Tongue (tissue), 2 donors: ENCODE results near the gene RNF40. TPM values are rescaled to one million over a fixed set of nuclear protein-coding genes. Genes with fewer than 3 reads are reported as not detected.

Experiments
- DNase-seq: peaks from one replicate; pipeline ENCODE4 v3.0.0-alpha.2; 2015
- total RNA-seq: library from RNA; depleted of rRNA; stranded (reverse); fragments of >200 nt; gene quantifications from one replicate; pipeline ENCODE4 v1.2.3, GENCODE V29; 2014

RNF40 gene
- total RNA-seq, 1 donor from 2014 or later = 83.2 TPM

DNA sequence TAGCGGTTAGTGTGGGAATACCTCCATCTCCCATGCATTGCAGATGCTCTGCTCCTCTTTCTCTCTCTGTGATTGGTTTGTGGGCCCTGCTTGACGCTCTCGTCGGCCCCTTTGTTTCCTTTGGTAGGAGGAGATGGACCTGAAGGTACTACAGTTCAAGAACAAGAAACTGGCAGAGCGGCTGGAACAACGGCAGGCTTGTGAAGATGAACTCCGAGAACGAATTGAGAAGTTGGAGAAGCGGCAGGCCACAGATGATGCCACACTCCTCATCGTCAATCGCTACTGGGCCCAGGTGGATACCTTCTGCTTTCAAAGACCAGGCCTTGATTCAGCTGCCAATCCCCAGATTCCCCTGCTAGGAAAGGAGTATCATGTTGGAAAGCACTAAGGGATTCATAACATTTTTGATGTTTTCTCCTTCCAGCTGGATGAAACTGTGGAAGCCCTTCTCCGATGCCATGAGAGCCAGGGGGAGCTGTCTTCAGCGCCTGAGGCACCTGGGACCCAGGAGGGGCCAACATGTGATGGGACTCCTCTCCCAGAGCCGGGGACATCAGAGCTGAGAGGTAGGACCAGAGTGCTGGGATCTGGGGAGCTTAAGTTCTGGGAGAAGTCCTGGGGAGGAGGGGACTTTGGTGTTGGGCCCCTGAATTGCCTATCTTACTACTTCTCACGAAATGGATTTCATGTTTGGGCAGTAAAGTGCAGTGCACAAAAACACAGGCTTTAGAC lies 1.0 kb downstream of the RNF40 start:
- DNase-seq = no peak

DNA sequence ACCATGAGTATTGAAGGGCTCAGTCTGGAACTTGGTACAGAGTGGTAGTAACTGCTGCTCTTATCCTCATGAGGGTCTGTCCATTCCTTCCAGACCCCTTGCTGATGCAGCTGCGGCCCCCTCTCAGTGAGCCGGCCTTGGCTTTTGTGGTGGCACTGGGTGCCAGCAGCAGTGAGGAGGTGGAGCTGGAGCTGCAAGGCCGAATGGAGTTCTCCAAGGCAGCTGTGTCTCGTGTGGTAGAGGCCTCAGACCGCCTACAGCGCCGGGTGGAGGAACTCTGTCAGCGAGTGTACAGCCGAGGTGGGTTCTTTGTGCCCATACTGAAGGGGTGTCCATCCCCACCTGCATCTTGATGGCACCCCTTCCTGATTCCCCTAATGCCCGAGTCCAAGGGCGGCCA lies 2.0 kb downstream of the RNF40 start:
- DNase-seq = no peak

DNA sequence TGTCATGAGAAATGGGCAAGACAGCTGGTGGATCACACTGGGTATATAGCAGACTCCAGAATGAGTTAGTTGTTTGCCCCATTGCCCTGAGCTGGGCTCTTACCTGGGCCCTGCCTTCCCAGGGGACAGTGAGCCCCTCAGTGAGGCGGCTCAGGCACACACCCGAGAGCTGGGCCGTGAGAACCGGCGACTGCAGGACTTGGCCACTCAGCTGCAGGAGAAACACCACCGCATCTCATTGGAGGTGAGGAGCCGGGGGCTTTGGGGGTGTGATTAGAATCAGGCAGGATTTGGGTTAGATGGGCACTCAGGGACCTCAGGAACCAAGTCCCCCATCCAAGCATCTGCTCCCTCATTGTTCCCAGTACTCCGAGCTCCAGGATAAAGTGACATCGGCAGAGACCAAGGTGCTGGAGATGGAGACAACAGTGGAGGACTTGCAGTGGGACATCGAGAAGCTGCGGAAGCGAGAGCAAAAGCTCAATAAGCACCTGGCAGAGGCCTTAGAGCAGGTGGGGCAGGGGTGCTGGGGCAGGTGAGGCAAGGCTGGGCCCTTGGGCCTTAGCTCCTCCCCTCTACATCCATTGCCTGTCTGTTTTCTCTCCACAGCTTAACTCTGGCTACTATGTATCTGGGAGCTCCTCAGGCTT lies 2.8 kb downstream of the RNF40 start:
- DNase-seq = no peak

DNA sequence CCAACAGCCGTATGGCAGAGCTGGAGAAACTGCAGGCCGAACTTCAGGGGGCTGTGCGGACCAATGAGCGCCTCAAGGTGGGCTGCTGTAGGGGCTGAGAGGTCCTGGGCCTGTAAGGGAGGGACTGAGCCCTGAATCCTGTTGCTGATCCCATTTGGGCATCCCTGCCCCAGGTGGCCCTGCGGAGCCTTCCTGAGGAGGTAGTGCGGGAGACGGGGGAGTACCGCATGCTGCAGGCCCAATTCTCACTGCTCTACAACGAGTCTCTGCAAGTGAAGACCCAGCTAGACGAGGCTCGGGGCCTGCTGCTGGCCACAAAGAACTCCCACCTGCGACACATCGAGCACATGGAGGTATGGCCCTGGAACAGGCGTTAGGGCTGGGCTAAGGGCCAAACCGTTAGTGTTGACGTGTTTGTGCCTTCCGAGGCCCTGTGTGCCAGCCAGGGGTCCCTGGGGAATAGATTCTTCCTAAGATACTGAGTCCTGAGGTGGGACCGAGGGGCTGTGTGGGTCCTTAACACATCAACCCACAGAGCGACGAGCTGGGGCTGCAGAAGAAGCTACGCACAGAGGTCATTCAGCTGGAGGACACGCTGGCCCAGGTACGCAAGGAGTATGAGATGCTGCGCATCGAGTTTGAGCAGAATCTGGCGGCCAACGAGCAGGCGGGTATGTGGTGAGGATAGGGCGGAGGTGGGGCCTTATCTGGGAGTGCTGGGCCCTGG lies 4.2 kb downstream of the RNF40 start:
- no peak for DNase-seq

DNA sequence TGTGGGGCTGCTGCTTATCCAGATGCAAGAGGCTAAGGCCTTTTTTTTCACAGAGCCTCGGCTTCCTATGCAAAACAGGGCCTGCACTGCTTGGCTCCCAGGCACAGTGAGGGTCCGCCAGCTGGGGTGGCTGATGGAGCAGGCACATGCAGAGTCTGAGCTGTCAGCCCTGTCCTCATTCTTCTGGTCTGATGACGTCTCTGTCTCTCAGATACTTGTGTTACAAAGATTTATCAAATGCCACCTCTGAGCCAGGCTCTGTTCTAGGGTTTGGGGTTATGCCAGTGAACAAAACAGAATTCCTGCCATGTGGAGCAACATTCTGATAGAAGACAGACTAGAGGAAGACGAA lies 4.8 kb downstream of the RNF40 start:
- no peak for DNase-seq

DNA sequence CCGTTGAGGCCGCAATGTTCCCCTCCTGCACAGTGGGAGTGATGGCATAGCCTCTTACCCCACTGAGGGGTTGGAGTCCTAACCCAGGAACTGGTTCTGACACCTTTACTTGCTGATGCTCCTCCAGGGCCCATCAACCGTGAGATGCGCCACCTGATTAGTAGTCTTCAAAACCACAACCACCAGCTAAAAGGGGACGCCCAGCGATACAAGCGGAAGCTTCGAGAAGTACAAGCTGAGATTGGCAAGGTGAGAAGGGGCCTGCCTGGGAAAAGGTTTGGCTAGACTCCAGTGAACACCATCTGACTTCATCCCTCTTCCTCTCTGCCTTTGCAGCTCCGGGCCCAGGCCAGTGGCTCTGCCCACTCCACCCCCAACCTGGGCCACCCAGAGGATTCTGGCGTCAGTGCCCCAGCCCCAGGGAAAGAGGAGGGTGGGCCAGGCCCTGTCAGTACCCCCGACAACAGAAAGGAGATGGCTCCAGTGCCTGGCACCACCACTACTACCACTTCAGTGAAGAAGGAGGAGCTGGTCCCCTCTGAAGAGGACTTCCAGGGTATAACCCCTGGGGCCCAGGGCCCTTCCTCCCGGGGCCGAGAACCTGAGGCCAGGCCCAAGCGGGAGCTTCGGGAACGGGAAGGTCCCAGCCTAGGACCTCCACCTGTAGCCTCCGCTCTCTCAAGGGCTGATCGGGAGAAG lies 5.8 kb downstream of the RNF40 start:
- DNase-seq = no peak

DNA sequence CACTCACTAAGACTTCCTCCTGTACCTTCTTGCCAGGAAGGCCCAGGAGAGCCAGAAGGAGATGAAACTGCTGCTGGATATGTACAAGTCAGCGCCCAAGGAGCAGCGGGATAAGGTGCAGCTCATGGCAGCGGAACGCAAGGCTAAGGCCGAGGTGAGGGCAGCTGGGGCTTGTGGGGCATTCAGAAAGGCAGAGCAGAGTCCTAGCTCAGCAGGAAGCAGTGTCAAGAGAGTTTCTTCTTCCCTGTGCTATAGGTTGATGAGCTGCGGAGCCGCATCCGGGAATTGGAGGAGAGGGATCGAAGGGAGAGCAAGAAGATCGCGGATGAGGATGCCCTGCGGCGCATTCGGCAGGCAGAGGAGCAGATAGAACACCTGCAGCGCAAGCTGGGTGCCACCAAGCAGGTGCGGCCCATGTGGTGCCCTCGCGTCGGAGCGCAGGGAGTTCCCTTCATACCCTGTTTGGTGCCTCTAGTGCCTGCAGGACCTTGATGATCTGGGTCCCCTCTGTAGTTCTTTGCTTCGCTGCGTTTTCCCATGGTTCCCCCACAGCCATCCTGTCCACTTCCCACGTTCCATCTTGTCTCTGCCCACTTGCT lies 6.6 kb downstream of the RNF40 start:
- DNase-seq = no peak

DNA sequence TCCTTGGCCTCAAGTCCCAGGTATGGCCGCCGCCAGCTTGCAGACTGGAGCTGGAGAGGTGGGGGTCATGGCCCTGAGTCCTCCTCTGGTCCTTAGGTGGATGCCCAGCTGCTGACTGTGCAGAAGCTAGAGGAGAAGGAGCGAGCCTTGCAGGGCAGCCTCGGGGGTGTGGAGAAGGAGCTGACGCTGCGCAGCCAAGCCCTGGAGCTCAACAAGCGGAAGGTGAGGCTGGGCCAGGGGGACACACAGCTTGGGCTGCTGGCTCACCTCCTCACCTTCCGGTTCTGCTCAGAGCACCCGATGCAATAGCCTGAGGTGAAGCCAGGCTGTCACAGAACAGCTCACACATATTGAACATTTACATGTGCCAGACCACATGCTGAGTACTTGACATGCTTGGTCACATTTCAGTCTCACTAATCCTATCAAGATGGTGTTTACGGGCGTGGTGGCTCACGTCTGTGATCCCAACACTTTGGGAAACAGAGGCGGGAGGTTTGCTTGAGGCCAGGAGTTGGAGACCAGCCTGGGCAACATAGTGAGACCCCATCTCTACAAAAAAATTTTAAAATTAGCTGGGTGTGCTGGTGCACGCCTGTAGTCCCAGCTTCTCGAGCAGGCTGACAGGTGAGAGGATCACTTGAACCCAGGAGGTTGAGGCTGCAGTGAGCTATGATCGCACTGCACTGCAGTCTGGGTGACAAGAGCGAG lies 7.4 kb downstream of the RNF40 start:
- DNase-seq = no peak

DNA sequence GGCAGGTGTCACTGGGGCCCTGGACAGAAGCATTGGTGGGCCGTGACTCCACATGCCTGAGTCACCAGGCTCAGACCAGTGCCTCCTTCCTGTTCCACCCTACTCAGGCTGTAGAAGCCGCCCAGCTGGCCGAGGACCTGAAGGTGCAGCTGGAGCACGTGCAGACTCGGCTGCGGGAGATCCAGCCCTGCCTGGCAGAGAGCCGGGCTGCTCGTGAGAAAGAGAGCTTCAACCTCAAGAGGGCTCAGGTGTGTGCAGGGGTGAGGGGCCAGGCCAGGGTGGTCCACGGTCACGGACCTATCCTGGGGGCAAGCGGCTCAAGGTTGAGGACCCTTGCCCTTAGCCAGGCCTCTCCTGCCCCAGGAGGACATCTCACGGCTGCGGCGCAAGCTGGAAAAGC lies 9.6 kb downstream of the RNF40 start:
- no peak for DNase-seq

DNA sequence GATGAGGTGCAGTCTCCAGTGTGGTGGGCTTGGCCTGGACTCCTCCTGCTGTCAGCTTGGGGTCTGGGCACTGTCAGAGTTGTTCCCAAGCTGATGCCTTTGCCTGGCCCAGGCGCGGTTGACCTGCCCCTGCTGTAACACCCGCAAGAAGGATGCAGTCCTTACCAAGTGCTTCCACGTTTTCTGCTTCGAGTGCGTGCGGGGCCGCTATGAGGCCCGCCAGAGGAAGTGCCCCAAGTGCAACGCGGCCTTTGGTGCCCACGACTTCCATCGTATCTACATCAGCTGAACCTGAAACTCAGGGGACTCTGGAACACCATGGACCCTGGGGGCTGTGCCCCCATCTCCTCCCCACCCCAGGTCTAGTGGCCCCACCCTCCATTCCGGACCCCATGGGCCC lies 11.7 kb downstream of the RNF40 start:
- DNase-seq = no peak

DNA sequence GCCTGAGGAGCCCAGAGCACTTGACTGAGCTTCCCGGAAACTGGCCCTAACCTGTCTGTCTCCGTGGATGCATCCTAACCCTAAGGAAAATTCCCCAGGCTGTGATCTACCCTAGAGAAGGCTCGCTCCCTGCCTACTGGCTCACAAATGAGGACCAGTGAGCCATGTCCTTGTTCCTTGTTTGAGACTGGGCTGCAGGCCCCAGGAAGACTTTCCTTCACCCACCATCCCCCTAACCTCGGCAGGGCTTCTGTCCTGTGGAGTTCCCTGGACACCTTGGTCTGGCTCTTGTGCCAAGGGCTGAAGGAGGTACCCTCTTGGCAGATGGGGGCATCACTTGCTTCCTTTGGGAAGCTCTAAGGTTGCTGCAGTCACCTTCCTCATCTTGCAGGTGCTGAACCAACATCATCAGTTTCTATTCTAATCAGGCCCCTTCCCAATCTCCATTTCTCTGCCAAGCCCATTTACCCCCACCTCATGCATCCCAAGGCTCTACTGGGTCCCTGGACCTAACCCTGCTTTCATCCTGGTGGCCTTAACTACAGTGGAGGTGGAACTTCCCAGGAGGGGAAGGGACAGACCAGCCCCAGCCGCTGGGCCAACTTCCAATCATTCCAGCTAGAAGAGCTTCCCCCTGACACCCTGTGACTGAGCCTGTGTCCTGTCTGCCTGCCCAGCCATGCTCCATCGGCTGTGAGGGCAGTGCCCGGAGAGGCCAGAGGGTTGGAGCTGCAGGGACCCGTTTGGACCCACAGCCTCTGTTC lies 12.4 kb downstream of the RNF40 start:
- DNase-seq = no peak

DNA sequence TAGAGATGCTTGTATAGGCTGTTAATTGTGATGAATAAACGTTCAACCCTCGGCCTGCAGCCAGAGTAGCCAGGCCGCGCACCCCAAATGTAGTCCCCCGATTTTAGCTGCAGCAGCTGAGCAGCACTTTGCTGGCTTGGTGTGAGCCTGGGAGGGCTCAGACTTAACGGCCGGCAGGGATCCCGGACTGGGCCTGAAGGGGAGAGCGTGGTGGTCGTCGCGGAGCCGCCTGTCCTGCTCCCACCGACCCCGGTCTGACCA lies 12.9 kb downstream of the RNF40 start:
- DNase-seq = no peak

DNA sequence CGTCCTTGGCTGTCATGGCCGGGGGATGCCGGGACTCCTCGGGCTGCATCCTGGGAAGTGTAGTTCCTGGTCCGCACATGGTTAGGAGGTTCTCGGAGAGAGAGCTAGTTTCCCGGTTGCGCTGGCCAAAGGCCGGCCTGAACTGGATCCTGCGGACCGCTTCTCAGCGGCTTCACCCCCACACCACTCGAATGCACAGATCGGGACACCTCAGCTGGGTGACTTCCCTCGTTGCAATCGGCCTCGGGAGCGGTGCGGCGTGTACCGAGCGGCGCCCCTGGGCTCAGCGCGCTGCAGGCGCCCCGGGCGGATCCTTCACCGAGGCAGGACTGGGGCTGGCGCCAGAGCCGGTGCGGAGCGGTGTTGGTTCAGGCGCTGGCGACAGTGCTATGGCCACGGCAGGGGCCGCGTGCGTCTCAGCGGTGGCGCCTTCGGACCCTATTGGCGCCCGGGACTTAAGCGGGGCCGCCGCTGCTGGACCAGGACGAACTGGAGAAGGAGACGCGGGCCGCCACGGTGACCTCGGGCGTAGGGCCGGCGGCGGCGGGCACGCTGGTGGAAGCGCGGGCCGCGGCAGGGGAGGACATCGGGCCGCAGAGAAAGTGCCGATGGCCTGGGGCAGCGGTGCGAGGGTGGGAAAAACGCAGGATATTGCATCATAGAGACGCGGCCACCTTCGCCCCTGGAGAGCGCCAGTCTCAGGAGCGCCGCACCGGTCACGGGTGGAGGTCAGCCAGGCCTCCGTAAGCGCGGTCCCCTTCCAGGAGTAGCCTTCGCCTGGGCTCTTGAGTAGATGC lies 13.5 kb downstream of the RNF40 start:
- peak; percentile 93 for DNase-seq

DNA sequence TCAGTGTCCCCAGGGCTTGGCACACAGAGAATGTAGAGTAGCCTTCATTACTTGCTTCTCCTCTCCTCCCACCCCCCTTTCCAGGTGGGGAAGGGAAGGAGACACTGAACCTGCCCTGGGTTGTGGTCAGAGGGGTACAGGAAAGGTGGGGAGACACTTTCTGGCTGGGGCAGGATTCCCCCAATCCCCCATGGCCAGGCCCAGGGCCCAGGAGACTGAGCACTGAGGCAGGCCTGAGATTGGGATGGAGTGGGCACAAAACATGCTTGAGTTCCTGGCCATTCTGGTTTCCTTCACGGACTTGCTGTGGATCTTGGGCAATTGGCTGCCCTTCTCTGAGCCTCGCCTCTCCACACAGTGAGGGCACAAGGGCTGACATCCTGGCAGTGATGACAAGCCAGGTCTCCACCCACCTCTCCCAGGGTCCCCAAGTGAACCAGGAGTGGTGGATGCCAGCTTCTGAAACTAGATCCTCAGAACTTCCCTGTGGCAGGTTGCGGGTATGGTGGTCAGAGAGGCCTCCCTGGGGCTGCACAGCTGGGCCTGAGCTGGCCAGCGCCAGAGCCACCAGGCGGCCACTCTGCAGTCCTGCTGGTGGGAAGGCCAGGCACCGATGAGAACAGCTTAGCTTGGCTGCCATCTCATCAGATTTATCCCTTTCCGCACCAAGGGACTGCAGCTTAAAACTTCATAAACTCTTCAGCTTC lies 15.6 kb downstream of the RNF40 start:
- DNase-seq = no peak

DNA sequence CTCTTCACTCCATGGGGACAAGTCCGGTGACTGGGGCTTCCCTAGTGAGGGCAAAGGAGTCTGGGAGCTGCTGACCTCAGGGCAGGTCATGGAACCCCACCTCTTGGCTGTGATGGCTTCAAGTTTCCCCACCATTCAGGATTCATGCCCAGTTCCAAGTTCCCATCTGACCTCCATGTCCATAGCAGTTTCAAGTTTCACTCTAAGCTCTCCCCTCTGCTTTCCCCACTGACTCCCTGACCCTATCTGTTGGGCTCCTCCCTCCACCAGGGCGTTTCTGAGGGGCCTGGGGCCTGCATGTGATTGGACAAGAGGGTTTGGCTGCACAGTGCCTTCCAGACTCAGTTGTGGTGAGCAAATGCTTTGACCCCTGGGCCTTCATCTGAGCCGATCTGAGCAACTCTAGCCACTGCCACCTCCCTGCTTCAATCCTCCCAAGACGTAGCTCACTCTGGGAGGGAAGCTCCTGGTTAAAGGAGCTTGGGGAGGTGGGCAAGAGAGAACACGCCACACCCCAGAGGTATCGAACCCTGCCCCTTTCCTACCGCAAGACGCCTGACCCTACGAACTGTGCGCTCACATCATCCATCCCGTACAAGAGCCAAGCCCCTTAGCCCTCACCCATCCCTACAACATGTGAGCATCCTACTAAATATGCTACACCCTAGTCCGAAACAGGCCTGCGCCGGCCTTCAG lies 16.6 kb downstream of the RNF40 start:
- DNase-seq = no peak

DNA sequence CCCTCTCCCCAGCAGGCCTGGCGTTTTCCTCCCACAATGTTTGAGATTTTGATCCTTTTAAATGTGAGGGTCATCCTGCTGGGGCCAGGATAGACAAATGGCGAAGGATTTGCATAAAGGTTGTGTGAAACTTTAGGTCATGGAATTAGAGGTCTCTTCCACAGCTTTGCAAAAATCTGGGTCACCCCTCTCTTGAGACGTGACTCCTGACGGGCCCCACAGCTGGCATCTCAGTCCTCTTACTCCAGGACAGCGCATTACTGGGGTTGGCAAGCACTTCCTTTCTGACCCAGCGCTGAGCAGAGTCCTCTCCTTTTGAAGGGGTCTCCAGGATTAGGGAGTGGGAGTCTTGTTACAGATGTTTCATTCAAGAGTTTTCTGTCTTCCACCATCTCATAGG lies 17.5 kb downstream of the RNF40 start:
- no peak for DNase-seq

DNA sequence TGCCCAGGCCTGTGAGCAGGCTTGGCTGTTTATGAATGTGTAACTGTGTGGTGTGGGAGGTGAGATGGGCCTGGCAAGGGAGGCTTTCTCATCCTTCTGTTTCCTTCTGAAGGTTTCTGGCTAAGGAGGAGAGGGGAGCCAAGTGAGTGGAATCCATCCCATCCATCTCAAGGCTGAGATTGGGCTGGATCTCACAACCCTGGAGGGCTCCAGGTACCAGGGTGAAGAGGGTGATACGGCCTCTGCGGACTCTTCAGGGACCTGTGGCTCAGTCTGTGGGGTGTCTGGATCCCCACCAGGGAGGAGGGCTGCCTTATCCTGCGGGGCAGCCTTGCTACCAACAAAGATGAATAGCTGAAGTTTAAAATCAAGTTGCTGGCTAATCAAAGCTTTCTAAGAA lies 17.9 kb downstream of the RNF40 start:
- no peak for DNase-seq

DNA sequence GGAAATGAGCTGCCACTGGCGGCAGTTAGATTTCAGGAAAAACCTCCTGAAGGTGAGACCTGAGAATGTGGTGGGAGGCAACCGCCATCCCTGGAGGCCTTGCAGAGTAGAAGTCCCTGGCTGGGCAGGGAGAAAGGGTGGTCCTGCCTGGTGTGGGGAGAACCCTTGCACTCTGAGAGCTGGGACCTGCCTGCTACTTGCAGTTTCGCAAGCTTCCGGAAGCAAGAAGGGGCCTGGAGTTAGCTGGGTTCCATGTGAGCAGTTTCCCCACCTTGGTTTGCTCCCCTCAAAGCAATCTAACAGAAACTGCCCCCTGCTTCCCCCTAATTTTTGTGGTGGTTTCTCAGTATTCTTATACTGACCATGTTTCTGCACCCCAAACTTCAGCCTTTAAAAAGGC lies 18.4 kb downstream of the RNF40 start:
- DNase-seq = no peak
